HG03280 (cell line): ENCODE data around the gene SNED1.

Source experiments
- ATAC-seq: cut with Tn5 transposase; IDR thresholded peaks from one replicate; pipeline ENCODE4 v1.9.1; 2021; ENCODE audit warnings: mild to moderate bottlenecking, moderate library complexity; ENCODE audit not compliant: unreplicated experiment

SNED1 gene

GRCh38 chr2:240959941-240960308 lies 38.5 kb upstream of the SNED1 start:
- ATAC-seq = no peak

DNA sequence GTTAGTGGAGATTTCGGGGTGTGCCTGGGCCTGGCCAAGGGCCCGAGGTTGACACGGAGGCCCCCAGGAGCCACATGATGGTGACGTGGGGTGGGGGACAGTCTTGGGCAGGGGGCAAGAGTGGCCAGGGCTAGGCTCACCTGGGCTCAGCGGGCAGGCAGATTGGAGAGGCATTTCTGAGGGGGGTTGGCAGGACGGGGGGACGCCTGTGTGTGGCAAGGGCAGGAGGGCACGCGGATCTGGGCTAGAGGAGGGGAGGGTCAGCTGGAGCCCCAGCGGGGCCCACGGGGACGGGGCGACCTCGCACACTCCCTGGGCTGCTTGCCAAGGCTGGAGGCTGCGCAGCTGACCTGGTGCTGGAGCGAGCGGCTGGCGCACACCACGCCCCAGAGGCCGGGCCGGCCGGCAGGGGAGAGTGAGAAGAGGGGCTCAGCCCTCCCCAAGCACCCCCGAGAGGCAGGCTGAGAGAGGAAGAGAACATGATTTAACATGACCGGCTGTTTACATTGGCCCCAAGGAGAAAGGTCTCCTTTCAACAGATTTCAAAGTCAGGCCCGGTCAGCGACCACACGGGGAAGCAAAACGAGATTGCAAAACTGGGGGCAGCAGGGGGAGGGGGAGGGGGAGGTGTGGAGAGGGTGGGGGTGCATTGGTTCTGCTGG lies 38.0 kb upstream of the SNED1 start:
- ATAC-seq = no peak

GRCh38 chr2:240960971-240961876 lies 37.2 kb upstream of the SNED1 start:
- no peak for ATAC-seq

DNA sequence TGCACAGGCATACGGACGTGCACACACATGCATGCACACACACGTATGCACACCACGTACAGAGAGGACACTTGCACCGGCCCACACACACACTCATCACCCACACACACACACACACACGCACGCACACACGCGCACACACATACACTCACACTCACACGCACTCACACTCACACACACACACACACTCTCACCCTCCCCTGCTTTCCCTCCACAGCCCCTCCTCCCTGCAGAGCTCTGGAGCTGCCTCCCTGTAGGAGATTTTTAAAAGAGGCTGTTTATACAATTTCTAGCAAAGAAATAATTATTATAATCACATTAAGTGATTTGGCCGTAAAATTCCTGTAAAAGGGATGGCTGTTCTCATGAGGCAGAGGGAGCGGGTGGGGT lies 36.5 kb upstream of the SNED1 start:
- no peak for ATAC-seq

DNA sequence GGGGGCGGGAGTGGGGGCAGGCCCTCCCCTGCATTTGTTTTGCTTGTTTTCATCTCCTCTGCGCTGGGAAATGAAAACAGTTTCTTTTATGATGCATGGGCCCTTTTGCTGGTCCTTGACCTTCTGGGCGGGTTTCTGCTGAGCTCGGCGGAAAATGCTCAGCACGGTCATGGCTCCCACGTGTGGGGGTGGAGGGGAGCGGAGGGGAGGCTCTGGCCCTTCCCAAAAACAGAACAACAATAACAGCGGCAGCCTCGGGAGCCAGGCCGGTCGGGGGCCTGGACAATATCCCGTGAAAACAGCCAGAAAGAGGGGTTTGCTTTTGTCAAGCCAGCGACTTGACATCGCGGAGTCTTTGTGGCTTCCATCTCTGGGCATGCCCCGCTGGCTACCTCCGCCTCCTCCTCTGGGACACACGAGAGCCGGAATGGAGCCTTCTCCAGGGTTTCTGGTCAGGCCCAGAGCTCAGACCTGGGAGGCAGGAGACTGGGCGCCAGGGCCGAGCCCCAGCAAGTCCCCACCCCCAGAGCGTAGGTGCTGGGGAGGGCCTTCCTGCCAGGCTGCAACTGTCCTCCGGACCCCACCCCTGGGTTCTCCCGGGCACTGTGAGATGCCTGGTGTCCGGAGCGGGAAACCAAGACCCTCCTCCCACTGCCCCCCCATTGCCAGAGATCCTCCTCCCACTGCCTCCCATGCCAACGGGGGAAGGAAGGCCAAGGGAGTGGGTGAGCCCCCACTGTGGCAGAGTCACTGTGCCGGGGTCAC lies 35.9 kb upstream of the SNED1 start:
- ATAC-seq = no peak

- no peak for ATAC-seq
These were observed 35.2 kb upstream of the SNED1 start for GRCh38 chr2:240963065-240963867.

GRCh38 chr2:240963868-240964703 lies 34.3 kb upstream of the SNED1 start:
- ATAC-seq = no peak

DNA sequence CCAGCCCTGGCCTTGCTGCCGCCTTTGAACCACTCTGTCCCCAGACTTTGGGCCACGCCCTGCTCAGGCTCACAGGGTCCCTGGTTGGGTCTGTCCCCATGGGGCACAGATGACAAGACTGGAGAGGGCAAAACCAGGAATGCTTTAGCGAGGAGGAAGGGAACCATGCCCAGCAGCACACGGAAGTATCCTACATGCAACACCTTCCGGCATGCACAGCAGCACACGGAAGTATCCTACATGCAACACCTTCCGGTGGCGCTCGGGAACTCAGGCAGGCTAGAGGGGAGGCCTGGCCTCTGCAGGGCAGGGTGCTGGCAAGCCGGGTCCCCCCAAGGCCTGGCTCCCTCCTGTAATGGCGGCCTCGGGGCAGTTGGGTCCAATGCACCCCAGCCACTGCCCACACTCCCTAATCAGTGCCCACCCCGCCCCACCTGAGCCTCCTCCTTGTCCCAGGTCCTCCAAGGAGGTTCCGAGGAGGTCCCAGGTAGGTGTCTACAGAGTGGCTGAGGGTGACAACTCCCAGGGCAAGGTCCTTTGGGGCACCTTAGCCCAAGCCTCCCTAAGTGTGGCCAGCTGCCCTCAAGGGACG lies 33.6 kb upstream of the SNED1 start:
- ATAC-seq = no peak

GRCh38 chr2:240965296-240965904 lies 33.0 kb upstream of the SNED1 start:
- ATAC-seq = no peak

GRCh38 chr2:240965905-240966456 lies 32.4 kb upstream of the SNED1 start:
- no peak for ATAC-seq

DNA sequence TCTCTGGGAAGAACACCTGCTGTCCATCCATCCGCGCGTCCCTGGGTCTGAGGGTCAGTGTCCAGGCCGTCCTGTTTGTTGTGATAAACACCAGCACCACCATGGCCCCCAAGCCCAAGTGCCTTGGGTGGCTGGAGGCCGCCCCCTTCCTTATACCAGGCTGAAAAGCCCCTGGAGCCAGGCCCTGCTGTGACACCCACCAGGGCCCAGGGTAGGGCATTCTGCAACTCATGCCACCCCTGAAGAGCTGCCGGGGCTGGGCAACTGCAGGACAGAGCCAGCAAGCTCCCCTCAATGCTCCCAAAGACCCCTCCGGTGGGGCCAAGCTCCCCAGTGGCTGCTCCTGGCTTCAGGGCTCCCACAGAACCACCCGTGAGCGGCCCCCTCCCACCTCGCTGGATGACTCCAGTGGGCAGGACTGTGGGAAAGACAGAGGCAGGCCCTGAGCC lies 31.9 kb upstream of the SNED1 start:
- ATAC-seq = no peak

GRCh38 chr2:240966906-240967680 lies 31.3 kb upstream of the SNED1 start:
- no peak for ATAC-seq

DNA sequence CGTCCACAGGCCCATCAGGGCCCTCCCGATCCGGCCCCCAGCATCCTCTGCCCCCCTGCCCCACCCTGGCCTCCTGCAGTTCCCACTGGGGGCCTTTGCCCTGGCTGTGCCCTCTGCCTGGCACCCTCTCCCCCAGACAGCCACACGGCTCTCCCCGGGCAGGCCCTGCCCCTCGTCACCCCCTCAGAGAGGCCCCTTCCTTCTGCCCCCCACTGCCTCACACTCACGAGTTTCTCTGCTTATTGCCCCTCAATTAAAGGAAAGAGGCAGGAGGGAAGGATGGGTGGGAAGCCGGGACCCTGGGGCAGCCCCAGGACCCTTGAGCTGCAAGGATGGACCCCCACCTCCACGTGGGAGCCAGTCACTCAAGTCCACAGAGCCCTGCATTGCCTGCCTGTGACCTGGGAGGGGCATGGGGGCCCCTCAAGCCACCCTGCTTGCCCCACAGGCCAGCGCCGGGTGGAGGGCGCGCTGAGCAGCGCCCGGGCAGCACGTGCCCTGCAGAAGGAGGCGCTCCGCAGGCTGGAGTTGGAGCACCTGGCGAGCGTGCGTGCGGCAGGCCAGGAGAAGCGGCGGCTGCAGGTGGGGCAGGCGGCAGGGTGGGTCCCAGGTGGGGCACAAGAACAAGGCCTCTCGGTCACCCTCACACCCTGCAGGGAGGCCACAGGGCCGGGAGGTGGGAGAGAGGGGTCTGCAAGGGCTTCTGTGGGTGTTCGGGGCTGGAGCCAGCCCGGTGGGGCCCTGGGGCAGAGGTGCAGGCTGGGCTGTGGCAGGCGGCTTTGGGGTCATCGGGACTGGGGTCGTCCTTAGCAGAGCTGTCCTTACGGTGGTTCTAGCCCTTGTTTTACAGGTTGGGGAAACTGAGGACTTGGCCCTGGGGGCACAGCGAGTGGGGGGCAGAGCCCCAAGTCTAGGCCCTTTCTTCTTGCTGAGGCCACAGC lies 30.5 kb upstream of the SNED1 start:
- no peak for ATAC-seq

DNA sequence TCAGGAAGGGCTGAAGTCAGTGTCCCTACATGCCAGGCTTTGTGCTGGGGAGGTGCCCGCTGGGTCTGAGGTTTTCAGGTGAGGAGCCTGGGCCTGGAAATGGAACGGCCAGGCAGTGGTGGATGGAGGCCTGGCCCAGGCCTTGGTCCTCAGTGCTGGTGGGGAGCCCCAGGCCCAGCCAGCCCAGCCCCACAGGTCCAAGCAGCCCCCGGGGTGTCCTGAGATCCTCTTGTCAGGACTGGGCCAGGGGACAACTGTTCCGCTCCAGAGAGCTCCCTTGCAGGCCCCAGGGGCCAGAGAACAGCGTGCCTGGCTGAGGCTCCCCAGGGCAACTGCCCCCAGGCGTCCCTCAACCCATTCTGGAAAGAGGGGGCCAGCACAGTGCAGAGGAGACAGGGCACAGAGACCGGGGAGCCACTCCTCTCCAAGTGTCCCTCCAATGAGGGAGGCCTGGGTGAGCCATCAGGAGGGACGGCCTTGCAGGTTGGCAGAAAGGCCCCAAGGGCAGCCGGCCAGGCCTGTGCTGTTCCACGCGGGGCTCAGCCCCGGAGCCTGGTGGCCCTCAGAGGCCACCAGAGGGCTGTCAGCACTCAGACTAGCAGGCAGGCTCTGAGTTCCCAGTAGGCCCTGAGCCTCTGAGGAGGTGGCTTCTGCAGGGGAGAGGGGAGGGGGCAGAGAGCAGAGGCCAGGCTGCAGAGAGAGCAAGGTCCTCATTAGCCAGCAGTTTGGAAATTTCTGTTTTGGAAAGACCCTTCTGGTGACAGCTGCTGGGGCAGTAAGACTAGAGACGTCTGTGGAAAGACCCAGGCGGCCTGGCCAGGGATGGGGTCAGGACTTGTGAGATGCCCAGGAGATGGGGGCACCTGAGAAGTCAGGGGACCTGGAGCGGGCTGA lies 29.4 kb upstream of the SNED1 start:
- ATAC-seq = no peak

- no peak for ATAC-seq
These were observed 28.3 kb upstream of the SNED1 start for GRCh38 chr2:240970104-240970503.

DNA sequence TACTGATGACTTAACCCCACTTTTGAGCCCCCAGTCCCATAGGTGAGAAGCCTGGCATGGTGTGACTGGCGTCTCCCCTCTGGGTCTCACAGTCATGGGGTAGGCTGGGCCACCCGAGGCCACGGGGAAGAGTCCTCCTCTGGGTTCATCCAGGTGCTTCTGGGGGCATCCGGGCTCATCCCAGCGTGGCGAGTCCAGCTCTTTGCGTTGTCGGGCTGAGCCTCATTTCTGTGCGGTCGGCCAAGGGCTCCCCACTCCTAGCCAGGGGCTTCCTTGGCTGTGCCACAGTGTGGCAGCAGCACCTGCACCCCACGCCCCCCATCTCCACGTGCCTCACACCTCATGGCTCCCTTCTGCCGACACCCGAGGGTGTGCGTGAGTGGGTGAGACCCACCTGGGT lies 27.6 kb upstream of the SNED1 start:
- no peak for ATAC-seq
